ENCODE measurements around the gene COL6A1.

GRCh38 chr21:46018615-46019014 is 37.0 kb downstream of the COL6A1 start:
- TF ChIP-seq, protein P1, sequence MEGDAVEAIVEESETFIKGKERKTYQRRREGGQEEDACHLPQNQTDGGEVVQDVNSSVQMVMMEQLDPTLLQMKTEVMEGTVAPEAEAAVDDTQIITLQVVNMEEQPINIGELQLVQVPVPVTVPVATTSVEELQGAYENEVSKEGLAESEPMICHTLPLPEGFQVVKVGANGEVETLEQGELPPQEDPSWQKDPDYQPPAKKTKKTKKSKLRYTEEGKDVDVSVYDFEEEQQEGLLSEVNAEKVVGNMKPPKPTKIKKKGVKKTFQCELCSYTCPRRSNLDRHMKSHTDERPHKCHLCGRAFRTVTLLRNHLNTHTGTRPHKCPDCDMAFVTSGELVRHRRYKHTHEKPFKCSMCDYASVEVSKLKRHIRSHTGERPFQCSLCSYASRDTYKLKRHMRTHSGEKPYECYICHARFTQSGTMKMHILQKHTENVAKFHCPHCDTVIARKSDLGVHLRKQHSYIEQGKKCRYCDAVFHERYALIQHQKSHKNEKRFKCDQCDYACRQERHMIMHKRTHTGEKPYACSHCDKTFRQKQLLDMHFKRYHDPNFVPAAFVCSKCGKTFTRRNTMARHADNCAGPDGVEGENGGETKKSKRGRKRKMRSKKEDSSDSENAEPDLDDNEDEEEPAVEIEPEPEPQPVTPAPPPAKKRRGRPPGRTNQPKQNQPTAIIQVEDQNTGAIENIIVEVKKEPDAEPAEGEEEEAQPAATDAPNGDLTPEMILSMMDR (IDR thresholded peaks at IDR 0.05; ENCODE audit: insufficient read depth, low read length): no peak
- TF ChIP-seq GABPA (IDR thresholded peaks at IDR 0.05; ENCODE audit: low read depth) (no peak), REST (IDR thresholded peaks at IDR 0.05; ENCODE audit: insufficient replicate concordance, low read depth) (no peak), POLR2AphosphoS5 (IDR thresholded peaks at IDR 0.05; ENCODE audit: low read depth) (no peak)
